GM12878 (cell line): ENCODE results near the gene CDK13. TPM values are rescaled to one million over a fixed set of nuclear protein-coding genes. Genes with fewer than 3 reads are reported as not detected.

Experiments
- ATAC-seq: fragments of 200-7000 bp; cut with Tn5 transposase; 3 replicates; pipeline ENCODE4 v1.9.1; 2020; ENCODE audit warnings: mild to moderate bottlenecking, moderate library complexity
- BruUV-seq: library from RNA; stranded (reverse); fragments of 400-500 nt; replicated peaks from 2 replicates; lab custom pipeline; 2021; lab: Mats Ljungman, UMichigan
- CTCF ChIA-PET: fragments of 300-600 bp; sonication (Branson Sonifier 250); formaldehyde crosslinking; extraction: SDS; loops from one replicate; lab custom pipeline; 2021; ENCODE audit warnings: inconsistent platforms; lab: Yijun Ruan, JAX
- POLR2A ChIA-PET: fragments of 350-600 bp; formaldehyde crosslinking; extraction: SDS; loops from one replicate; lab custom pipeline; 2021; ENCODE audit warnings: inconsistent platforms; lab: Charles Lee
- RAD21 ChIA-PET: fragments of 300-600 bp; sonication (Branson Sonifier 250); formaldehyde crosslinking; loops from one replicate; lab custom pipeline; 2023; ENCODE audit warnings: antibody characterized with exemption; ENCODE audit not compliant: unreplicated experiment; lab: Charles Lee
- SMC1A ChIA-PET: fragments of 300-600 bp; sonication (Branson Sonifier 250); formaldehyde crosslinking; loops from one replicate; lab custom pipeline; 2023; ENCODE audit not compliant: unreplicated experiment, uncharacterized antibody; lab: Charles Lee
- DNase-seq: peaks from one replicate; pipeline ENCODE4 v3.0.0-alpha.2; 2011; ENCODE audit warnings: low read depth, low spot score
- FAIRE-seq: peaks from 3 replicates; lab custom pipeline; 2011; peaks lifted over from hg19 to GRCh38; lab: Jason Lieb, UNC
- H2AFZ ChIP-seq: 2 replicates; pipeline ENCODE4 v1.6.0; 2011; ENCODE audit warnings: low read depth, low read length, control low read depth; ENCODE audit not compliant: control insufficient read depth
- H3K27ac ChIP-seq: 2 replicates; pipeline ENCODE4 v1.5.1; 2011; ENCODE audit warnings: control low read depth; ENCODE audit not compliant: control insufficient read depth, insufficient read depth
- H3K27me3 ChIP-seq, 2 experiments: replicated peaks in 1 of 2; 2 replicates each; pipeline versions ENCODE4 v1.6.0 to v1.6.1; 2011; ENCODE audit warnings: low read length in 1 of 2; ENCODE audit not compliant: control insufficient read depth in 2 of 2, insufficient read depth in 2 of 2
- H3K36me3 ChIP-seq, 2 experiments: 2 replicates each; pipeline ENCODE4 v1.5.1; 2011; ENCODE audit warnings: low read length in 1 of 2; ENCODE audit not compliant: control insufficient read depth in 2 of 2, insufficient read depth in 2 of 2
- H3K4me1 ChIP-seq: 2 replicates; pipeline ENCODE4 v1.6.1; 2011; ENCODE audit warnings: mild to moderate bottlenecking, low read length, moderate library complexity, mixed read lengths; ENCODE audit not compliant: control insufficient read depth, insufficient read depth
- H3K4me2 ChIP-seq: 2 replicates; pipeline ENCODE4 v1.6.0; 2011; ENCODE audit warnings: control low read depth; ENCODE audit not compliant: control insufficient read depth, insufficient read depth
- H3K4me3 ChIP-seq: fragments of 200-600 bp; sonication (generic); 2 replicates; pipeline ENCODE4 v1.5.1; 2016
- H3K79me2 ChIP-seq: 2 replicates; pipeline ENCODE4 v1.6.0; 2011; ENCODE audit warnings: low read length; ENCODE audit not compliant: control insufficient read depth, insufficient read depth
- H3K9ac ChIP-seq: 2 replicates; pipeline ENCODE4 v1.8.0; 2011; ENCODE audit warnings: low read length, control low read depth, mixed read lengths; ENCODE audit not compliant: control insufficient read depth, insufficient read depth
- H3K9me3 ChIP-seq: replicated peaks from 3 replicates; pipeline ENCODE4 v1.5.1; 2011; ENCODE audit warnings: mild to moderate bottlenecking, low read length; ENCODE audit not compliant: control insufficient read depth, insufficient read depth
- H4K20me1 ChIP-seq: 2 replicates; pipeline ENCODE4 v1.6.0; 2011; ENCODE audit not compliant: control insufficient read depth, insufficient read depth
- CEBPB ChIP-seq, 2 experiments: fragments of 150-350 bp in 1 of 2; IDR thresholded peaks; 2 replicates each; pipeline ENCODE4 v1.6.1; 2012 to 2014; ENCODE audit warnings: low read depth in 2 of 2, low read length in 2 of 2, borderline replicate concordance in 1 of 2, inconsistent platforms in 1 of 2
- KAT2A ChIP-seq: conservative IDR thresholded peaks from 2 replicates; pipeline ENCODE4 v1.6.1; 2011; ENCODE audit warnings: low read depth, low read length; ENCODE audit not compliant: control insufficient read depth
- NFYB ChIP-seq: IDR thresholded peaks from 2 replicates; pipeline ENCODE4 v1.6.1; 2011; ENCODE audit warnings: low read depth, mild to moderate bottlenecking, low read length, improper control_type of control experiment, moderate library complexity; ENCODE audit not compliant: insufficient read depth
- RAD51 ChIP-seq: fragments of 450-650 bp; IDR thresholded peaks from 2 replicates; pipeline ENCODE4 v1.6.1; 2016; ENCODE audit warnings: moderate library complexity, mild to moderate bottlenecking, inconsistent platforms
- RB1 ChIP-seq: fragments of 450-650 bp; formaldehyde crosslinking; IDR thresholded peaks from 2 replicates; pipeline ENCODE4 v1.6.1; 2017; ENCODE audit warnings: mild to moderate bottlenecking, borderline replicate concordance
- SKIL ChIP-seq: fragments of 450-650 bp; IDR thresholded peaks from 2 replicates; pipeline ENCODE4 v1.6.1; 2017; ENCODE audit warnings: mild to moderate bottlenecking, low read depth, inconsistent platforms; ENCODE audit not compliant: poor library complexity, severe bottlenecking
- ZBED1 ChIP-seq: IDR thresholded peaks from 2 replicates; pipeline ENCODE4 v1.6.1; 2016; ENCODE audit warnings: borderline replicate concordance
- ZNF687 ChIP-seq: fragments of 450-650 bp; IDR thresholded peaks from 2 replicates; pipeline ENCODE4 v1.6.1; 2017; ENCODE audit warnings: mild to moderate bottlenecking, moderate library complexity
- WGBS: methylation state at CpG from one replicate; pipeline ENCODE4 v1.1.6; 2016; ENCODE audit warnings: low lambda C conversion rate; ENCODE audit not compliant: insufficient replicate concordance, insufficient coverage; ENCODE audit errors: missing lambda C conversion rate; 5-methylcytosine and 5-hydroxymethylcytosine counted together
- in situ Hi-C: fragments of 300-500 bp; cut with MboI; formaldehyde crosslinking; loops from 9 replicates; pipeline ENCODE4 v1.14.3; 2018; ENCODE audit warnings: mixed read lengths
- intact Hi-C: fragments of 100-400 bp; cut with micrococcal nuclease; formaldehyde crosslinking; loops from one replicate; pipeline ENCODE4 v1.14.2; 2022; ENCODE audit not compliant: unreplicated experiment
- polyA plus RNA-seq, 11 experiments: library from polyadenylated mRNA; depleted of rRNA in 4 of 11; unstranded in 6 of 11; stranded (reverse) in 5 of 11; fragments of >200 nt; fragmentation: Nextera tagmentation in 4 of 11; fragmentation: Illumina TruSeq in 1 of 11; extraction: Ambion mirVana in 4 of 11; extraction: Trizol in 1 of 11; gene quantifications; 1 replicate in 1 of 11; 2 replicates in 10 of 11; pipeline versions ENCODE4 v1.2.1 to v1.2.3, GENCODE V29; 2011 to 2016; ENCODE audit warnings: inconsistent platforms in 2 of 11, missing spikeins in 2 of 11, low read depth in 1 of 11
- total RNA-seq, 4 experiments: library from RNA; depleted of rRNA in 3 of 4; stranded (reverse); fragments of >200 nt in 3 of 4; fragmentation: Illumina TruSeq in 1 of 4; extraction: Trizol in 1 of 4; gene quantifications; 2 replicates each; pipeline versions ENCODE4 v1.2.1 to v1.2.3, GENCODE V29; 2013 to 2021

CDK13 gene
- total and polyA plus RNA-seq, 10 of the 15 experiments (the other 5 are each of a cell fraction or from before 2014, with no cell fraction given), result 10.8 to 44.4 (median 28.0) TPM

GRCh38 chr7:39919646-39920045 is 30.4 kb upstream of the CDK13 start:
- 54% methylated on average over 2 of the region's 2 CpGs for WGBS
- in situ Hi-C loops, result no loop called here
- ChIA-PET SMC1A (interaction anchor here (0.6 to 0.9 kb wide), 2 partner anchors 132 to 676 kb away, joined by 3 read pairs; no protein-coding TSS in a partner anchor), POLR2A (interaction anchor here (0.5 kb wide), 1 partner anchor 29 kb away, joined by 7 read pairs; no protein-coding TSS in a partner anchor)
- no peak for DNase-seq
- TF ChIP-seq NFYB (no peak), SKIL (no peak), RAD51 (no peak), RB1 (no peak), ZBED1 (no peak), CEBPB (IDR thresholded peaks at IDR 0.05; ENCODE audit: borderline replicate concordance in 1 of 2, low read depth in 2 of 2, low read length in 2 of 2) (no peak), ZNF687 (no peak), KAT2A (no peak)
- TF ChIP-seq, all 136 proteins: peak for 0
- no peak overlapping the region for H3K4me2 ChIP-seq
- no peak overlapping the region for H3K27ac ChIP-seq
- CTCF ChIA-PET, result no interaction called here
- no peak for ATAC-seq
- no TSS peak for BruUV-seq
- no peaks in the 10 kb centered on the region for H3K4me1 ChIP-seq
- no peaks in the 10 kb centered on the region for H3K36me3 ChIP-seq
- no peaks in the 10 kb centered on the region for H3K79me2 ChIP-seq
- no peak overlapping the region for H3K9ac ChIP-seq
- H2AFZ ChIP-seq, result no peak overlapping the region
- H3K9me3 ChIP-seq, result no peaks in the 10 kb centered on the region
- no peaks in the 10 kb centered on the region for H4K20me1 ChIP-seq
- no peaks in the 10 kb centered on the region for H3K27me3 ChIP-seq
- intact Hi-C loops, result no loop called here
- H3K4me3 ChIP-seq, result no peak overlapping the region
- FAIRE-seq, result no peak
- RAD21 ChIA-PET, result no interaction called here
